Gastrocnemius medialis (tissue), 4 donors: Measurements from ENCODE around the gene CCDC77. TPM values are rescaled to one million over a fixed set of nuclear protein-coding genes. Genes with fewer than 3 reads are reported as not detected.

Experiments
- ATAC-seq, 2 donors: fragments of 150-250 bp; one replicate each; pipeline ENCODE4 v1.9.1; 2016
- DNase-seq, 2 donors: peaks; one replicate each; pipeline ENCODE4 v3.0.0-alpha.2; 2019
- H3K27ac ChIP-seq, 4 donors: fragments of 200-600 bp; sonication (generic); 1 replicate in 1 of 4; 2 replicates in 3 of 4; pipeline ENCODE4 v1.5.1; 2016 to 2018; ENCODE audit warnings: mild to moderate bottlenecking in 2 of 4, moderate library complexity in 1 of 4
- H3K27me3 ChIP-seq, 3 donors: fragments of 200-600 bp; sonication (generic) in 2 of 3; 1 replicate in 1 of 3; 2 replicates in 2 of 3; pipeline versions ENCODE4 v1.5.1 to v1.6.0; 2016 to 2019; ENCODE audit warnings: mild to moderate bottlenecking in 1 of 3, moderate library complexity in 1 of 3
- H3K36me3 ChIP-seq, 2 donors: fragments of 200-600 bp; sonication (generic) in 1 of 2; one replicate each; pipeline ENCODE4 v1.5.1; 2017 to 2018
- H3K4me1 ChIP-seq, 2 donors: fragments of 200-600 bp; sonication (generic) in 1 of 2; one replicate each; pipeline ENCODE4 v1.5.1; 2016 to 2017; ENCODE audit warnings: mild to moderate bottlenecking in 2 of 2
- H3K4me3 ChIP-seq, 4 donors: fragments of 200-600 bp; sonication (generic) in 3 of 4; 1 replicate in 1 of 4; 2 replicates in 3 of 4; pipeline ENCODE4 v1.5.1; 2016 to 2019; ENCODE audit warnings: mild to moderate bottlenecking in 2 of 4
- H3K9me3 ChIP-seq, 3 donors: fragments of 200-600 bp; sonication (generic) in 2 of 3; 1 replicate in 1 of 3; 2 replicates in 2 of 3; pipeline ENCODE4 v1.5.1; 2016 to 2019
- CTCF ChIP-seq, 5 experiments: fragments of 450-650 bp in 3 of 5; fragments of 200-600 bp in 2 of 5; sonication (generic) in 2 of 5; IDR thresholded peaks in 4 of 5; conservative IDR thresholded peaks in 1 of 5; 1 replicate in 4 of 5; 2 replicates in 1 of 5; pipeline ENCODE4 v1.5.1; 2016 to 2019; ENCODE audit warnings: antibody characterized with exemption in 5 of 5, mild to moderate bottlenecking in 3 of 5, moderate library complexity in 3 of 5
- POLR2A ChIP-seq, 2 donors: fragments of 450-650 bp; IDR thresholded peaks; one replicate each; pipeline ENCODE4 v1.6.1; 2017; ENCODE audit warnings: antibody characterized with exemption in 2 of 2, mild to moderate bottlenecking in 2 of 2, moderate library complexity in 2 of 2
- in situ Hi-C, 4 donors: fragments of 200-750 bp; cut with MboI; loops; one replicate each; pipeline versions ENCODE4 v1.15.0 to v1.8.0; 2017; ENCODE audit warnings: low sequenced_read_pairs in 4 of 4
- intact Hi-C: fragments of 100-400 bp; cut with DNase I; formaldehyde crosslinking; loops from one replicate; pipeline ENCODE4 v1.15.1; 2023; ENCODE audit warnings: low total_unique reads
- total RNA-seq, 4 donors: library from RNA; depleted of rRNA; stranded (reverse); fragments of >200 nt; gene quantifications; one replicate each; pipeline versions ENCODE4 v1.1.0 to v1.2.3, GENCODE V29; 2016

CCDC77 gene
- total RNA-seq, 4 donors from 2014 or later, result 2.6 to 20.2 (median 7.4) TPM

GRCh38 chr12:480831-481816 is 79.7 kb downstream of the CCDC77 start:
- intact Hi-C loops, result no loop called here
- no peaks in the 10 kb centered on the region for H3K9me3 ChIP-seq
- in situ Hi-C loops, result no loop called here
- peak; percentile 36 to 83 for DNase-seq
- TF ChIP-seq CTCF (IDR thresholded peaks at IDR 0.05 in 4 of 5, conservative IDR thresholded peaks at IDR 0.05 in 1 of 5), result no peak
- no peak for TF ChIP-seq POLR2A (IDR thresholded peaks at IDR 0.05)
- ATAC-seq, result peak; percentile 88 to 98
- H3K4me3 ChIP-seq, result no peak overlapping the region
- H3K36me3 ChIP-seq, result no peaks in the 10 kb centered on the region
- peak overlapping the region; percentile 47 to 78 (median 68) for H3K27ac ChIP-seq
- no peaks in the 10 kb centered on the region for H3K27me3 ChIP-seq
- peaks cover 14 to 15% of the 10 kb centered on the region in 2 donors for H3K4me1 ChIP-seq

GRCh38 chr12:482061-482460 is 80.6 kb downstream of the CCDC77 start:
- no peak for DNase-seq
- intact Hi-C loops, result no loop called here
- no peak for TF ChIP-seq POLR2A (IDR thresholded peaks at IDR 0.05)
- TF ChIP-seq CTCF (IDR thresholded peaks at IDR 0.05 in 4 of 5, conservative IDR thresholded peaks at IDR 0.05 in 1 of 5), result no peak
- no peak for ATAC-seq
- no peaks in the 10 kb centered on the region for H3K27me3 ChIP-seq
- H3K9me3 ChIP-seq, result no peaks in the 10 kb centered on the region
- in situ Hi-C loops, result no loop called here
- H3K36me3 ChIP-seq, result no peaks in the 10 kb centered on the region
- peaks cover 14 to 15% of the 10 kb centered on the region in 2 donors for H3K4me1 ChIP-seq
- no peak overlapping the region for H3K4me3 ChIP-seq
- peak overlapping the region in 2 of 4 donors; percentile 71 to 78 for H3K27ac ChIP-seq

- H3K4me1 ChIP-seq, result peaks cover 14 to 15% of the 10 kb centered on the region in 2 donors
- no peaks in the 10 kb centered on the region for H3K27me3 ChIP-seq
- H3K36me3 ChIP-seq, result no peaks in the 10 kb centered on the region
- in situ Hi-C loops (no loop called here), intact Hi-C loops (no loop called here)
- no peak for ATAC-seq
- no peak for DNase-seq
- H3K9me3 ChIP-seq, result no peaks in the 10 kb centered on the region
- H3K27ac ChIP-seq, result no peak overlapping the region
- TF ChIP-seq CTCF (IDR thresholded peaks at IDR 0.05 in 4 of 5, conservative IDR thresholded peaks at IDR 0.05 in 1 of 5) (no peak), POLR2A (IDR thresholded peaks at IDR 0.05) (no peak)
- no peak overlapping the region for H3K4me3 ChIP-seq
Observed at GRCh38 chr12:484096-484495, 82.7 kb downstream of the CCDC77 start.

- intact Hi-C loops, result no loop called here
- in situ Hi-C loops, result no loop called here
- DNase-seq (no peak), ATAC-seq (no peak)
- no peak for TF ChIP-seq CTCF (IDR thresholded peaks at IDR 0.05 in 4 of 5, conservative IDR thresholded peaks at IDR 0.05 in 1 of 5)
- no peak for TF ChIP-seq POLR2A (IDR thresholded peaks at IDR 0.05)
- H3K36me3 ChIP-seq, result no peaks in the 10 kb centered on the region
- H3K27me3 ChIP-seq, result no peaks in the 10 kb centered on the region
- H3K4me1 ChIP-seq, result no peaks in the 10 kb centered on the region
- no peak overlapping the region for H3K27ac ChIP-seq
- no peaks in the 10 kb centered on the region for H3K9me3 ChIP-seq
- no peak overlapping the region for H3K4me3 ChIP-seq
Observed at GRCh38 chr12:490260-490659, 88.8 kb downstream of the CCDC77 start.

Other genes with a start within 250 kb of the CCDC77 start
- gene SLC6A12, start 187.5 kb upstream of the CCDC77 start, total RNA-seq, result under 1 TPM in 1 of 4 donors, not detected in 3; 0.13 TPM
- 1 to 10 TPM in 1 of 4 donors, under 1 TPM in 2, not detected in 1; 0.13 to 1.9 (median 0.82) TPM for gene SLC6A13, start 138.8 kb upstream of the CCDC77 start, total RNA-seq
- gene KDM5A, start 12.3 kb upstream of the CCDC77 start, total RNA-seq, result 10 to 100 TPM; 18.1 to 43.5 (median 25.5) TPM
- 1 to 10 TPM in 1 of 4 donors, under 1 TPM in 3; 0.20 to 1.9 (median 0.82) TPM for gene B4GALNT3, start 58.3 kb downstream of the CCDC77 start, total RNA-seq